ENCODE results near the gene WDR77.

WDR77 gene

GRCh38 chr1:111468717-111469100 is 19.7 kb upstream of the WDR77 start:
- DNase-seq (ENCODE audit: low read depth), result no peak

GRCh38 chr1:111467865-111468716 is 19.0 kb upstream of the WDR77 start:
- DNase-seq (ENCODE audit: low read depth), result no peak

GRCh38 chr1:111466480-111466879 is 17.4 kb upstream of the WDR77 start:
- no peak for DNase-seq (ENCODE audit: low read depth)

GRCh38 chr1:111465754-111466153 is 16.7 kb upstream of the WDR77 start:
- no peak for DNase-seq (ENCODE audit: low read depth)

GRCh38 chr1:111463029-111463683 is 14.1 kb upstream of the WDR77 start:
- DNase-seq (ENCODE audit: low read depth), result no peak

GRCh38 chr1:111462370-111463028 is 13.4 kb upstream of the WDR77 start:
- no peak for DNase-seq (ENCODE audit: low read depth)

- no peak for DNase-seq (ENCODE audit: low read depth)
Measured at GRCh38 chr1:111461765-111462164, 12.7 kb upstream of the WDR77 start.

- DNase-seq (ENCODE audit: low read depth), result no peak
Measured at GRCh38 chr1:111455642-111456031, 6.6 kb upstream of the WDR77 start.

GRCh38 chr1:111454859-111455641 is 6.0 kb upstream of the WDR77 start:
- DNase-seq (ENCODE audit: low read depth), result no peak

GRCh38 chr1:111453706-111454105 is 4.7 kb upstream of the WDR77 start:
- DNase-seq (ENCODE audit: low read depth), result no peak

GRCh38 chr1:111452581-111452980 is 3.5 kb upstream of the WDR77 start:
- no peak for DNase-seq (ENCODE audit: low read depth)

- DNase-seq (ENCODE audit: low read depth), result no peak
Measured at GRCh38 chr1:111450185-111450584, 1.1 kb upstream of the WDR77 start.

GRCh38 chr1:111449703-111450017 is 604 bp upstream of the WDR77 start:
- DNase-seq (ENCODE audit: low read depth), result no peak

- DNase-seq (ENCODE audit: low read depth), result no peak
Measured at GRCh38 chr1:111448482-111448917, 556 bp downstream of the WDR77 start.

- DNase-seq (ENCODE audit: low read depth), result no peak
Measured at GRCh38 chr1:111446967-111447892, 1.8 kb downstream of the WDR77 start.

GRCh38 chr1:111446546-111446945 is 2.5 kb downstream of the WDR77 start:
- DNase-seq (ENCODE audit: low read depth), result no peak

- no peak for DNase-seq (ENCODE audit: low read depth)
Measured at GRCh38 chr1:111444031-111444430, 5.0 kb downstream of the WDR77 start.

GRCh38 chr1:111442457-111442856 is 6.6 kb downstream of the WDR77 start:
- DNase-seq (ENCODE audit: low read depth), result no peak

GRCh38 chr1:111441573-111442192 is 7.4 kb downstream of the WDR77 start:
- DNase-seq (ENCODE audit: low read depth), result peak; percentile 40

- DNase-seq (ENCODE audit: low read depth), result no peak
Measured at GRCh38 chr1:111439461-111440351, 9.3 kb downstream of the WDR77 start.
